Keratinocyte (primary cell): ENCODE data around the gene PIWIL4.

Experiments
- CTCF ChIP-seq, 3 experiments: IDR thresholded peaks in 1 of 3; conservative IDR thresholded peaks in 1 of 3; optimal IDR thresholded peaks in 1 of 3; 2 replicates in 2 of 3; 3 replicates in 1 of 3; pipeline versions ENCODE3 to v1.5.1; 2011; ENCODE audit warnings: low read length in 3 of 3, mild to moderate bottlenecking in 3 of 3, moderate library complexity in 2 of 3, control low read depth in 1 of 3, inconsistent platforms in 1 of 3; ENCODE audit not compliant: insufficient read depth in 2 of 3; ENCODE audit errors: extremely low read depth in 1 of 3
- EZH2 ChIP-seq: IDR thresholded peaks from one replicate; pipeline ENCODE4 v1.6.1; 2012; ENCODE audit warnings: inconsistent platforms, mild to moderate bottlenecking, low read length, moderate library complexity

- TF ChIP-seq CTCF (optimal IDR thresholded peaks at IDR 0.05 in 1 of 3, IDR thresholded peaks at IDR 0.05 in 1 of 3, conservative IDR thresholded peaks at IDR 0.05 in 1 of 3; ENCODE audit: extremely low read depth in 1 of 3, insufficient read depth in 2 of 3, low read length in 3 of 3) (no peak), EZH2 (no peak)
Measured at GRCh38 chr11:94669023-94669422, 101.9 kb downstream of the PIWIL4 start.
